Effector CD4-positive, alpha-beta T cell (primary cell): Measurements from ENCODE around the gene WBP2NL.

Experiments
- DNase-seq: peaks from one replicate; pipeline ENCODE4 v3.0.0-alpha.2; 2020

WBP2NL gene

GRCh38 chr22:42072606-42073330, 74.2 kb downstream of the WBP2NL start:
- no peak for DNase-seq

DNA sequence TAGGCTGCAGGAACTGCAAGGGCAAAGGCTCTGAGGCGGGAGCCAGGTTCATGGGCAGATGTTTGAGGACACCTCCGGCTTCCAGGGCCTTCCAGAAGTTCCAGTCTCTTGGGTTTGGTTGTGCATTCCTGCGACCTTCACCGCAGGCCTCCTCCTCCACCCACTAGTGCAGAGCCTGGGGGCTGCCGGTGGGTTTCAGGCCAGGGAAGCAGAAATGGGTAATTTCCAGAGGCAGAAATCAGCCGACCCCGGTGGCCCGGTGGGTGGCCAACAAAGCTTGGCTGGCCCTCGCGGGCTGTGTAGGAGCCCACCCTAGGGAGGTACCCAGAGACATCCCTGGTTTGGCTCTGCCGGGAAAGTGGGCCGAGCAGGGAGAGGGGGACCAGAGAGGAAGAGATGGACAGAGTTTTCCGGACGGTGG, 75.0 kb downstream of the WBP2NL start:
- DNase-seq = no peak

GRCh38 chr22:42074132-42074811, 75.7 kb downstream of the WBP2NL start, which contains the start of gene PHETA2:
PHETA2 (plus strand) TSS chr22:42074248; CDS start chr22:42077294, 3,046 bp downstream.
- DNase-seq = peak; percentile 35

DNA sequence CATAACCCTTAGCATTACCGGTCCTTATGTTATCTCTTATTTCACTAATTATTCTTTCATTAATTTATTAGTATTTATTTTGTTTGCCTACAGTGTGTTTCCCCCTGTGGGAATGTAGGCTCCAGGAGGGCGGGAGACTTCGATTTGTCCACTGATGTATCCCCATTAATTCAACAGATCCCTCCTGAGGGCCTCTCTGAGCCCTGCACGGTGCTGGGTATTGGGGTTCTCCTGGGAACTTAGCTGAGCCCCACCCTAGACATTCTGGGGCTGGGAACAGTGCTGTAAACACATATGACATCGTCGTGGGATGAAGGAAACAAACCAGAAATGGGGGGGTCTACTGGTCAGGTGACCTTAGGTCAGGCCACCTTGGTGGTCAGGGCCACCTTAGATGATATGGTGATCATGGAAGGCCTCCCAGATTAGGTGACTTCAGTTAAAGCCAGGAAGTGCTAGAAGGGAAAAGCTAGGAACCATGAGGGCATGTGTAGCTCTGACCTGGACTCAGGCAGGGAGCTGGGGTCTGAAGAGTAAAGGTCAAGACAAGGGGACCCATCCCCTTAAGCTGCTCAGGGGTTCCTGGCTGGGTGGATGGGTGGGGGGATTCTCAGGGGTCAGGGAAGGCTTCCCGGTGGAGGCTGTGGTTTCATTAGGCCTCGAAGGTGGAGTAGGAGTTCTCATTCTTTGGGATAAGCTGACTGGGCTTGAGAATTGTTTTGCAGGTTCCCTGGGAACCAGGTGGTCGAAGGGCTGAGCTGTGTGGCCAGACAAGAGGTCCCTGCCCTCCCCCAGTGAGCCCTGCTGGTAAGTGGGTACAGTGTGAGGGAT, 76.5 kb downstream of the WBP2NL start:
- no peak for DNase-seq

GRCh38 chr22:42076764-42077485, 78.3 kb downstream of the WBP2NL start:
- no peak for DNase-seq

DNA sequence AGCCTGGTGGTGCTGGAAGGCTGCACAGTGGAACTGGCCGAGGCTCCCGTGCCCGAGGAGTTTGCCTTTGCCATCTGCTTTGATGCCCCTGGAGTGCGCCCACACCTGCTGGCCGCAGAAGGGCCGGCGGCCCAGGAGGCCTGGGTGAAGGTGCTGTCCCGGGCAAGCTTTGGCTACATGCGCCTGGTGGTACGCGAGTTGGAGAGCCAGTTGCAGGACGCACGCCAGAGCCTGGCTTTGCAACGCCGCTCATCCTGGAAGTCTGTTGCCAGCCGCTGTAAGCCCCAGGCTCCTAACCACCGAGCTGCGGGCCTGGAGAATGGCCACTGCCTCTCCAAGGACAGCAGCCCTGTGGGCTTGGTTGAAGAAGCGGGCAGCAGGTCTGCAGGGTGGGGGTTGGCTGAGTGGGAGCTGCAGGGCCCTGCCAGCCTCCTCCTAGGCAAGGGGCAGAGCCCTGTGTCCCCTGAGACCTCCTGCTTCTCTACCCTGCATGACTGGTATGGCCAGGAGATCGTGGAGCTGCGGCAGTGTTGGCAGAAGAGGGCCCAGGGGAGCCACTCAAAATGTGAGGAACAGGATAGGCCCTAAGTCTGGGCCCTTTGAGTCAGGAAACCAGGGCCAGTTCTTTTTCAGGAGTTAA, 79.0 kb downstream of the WBP2NL start:
- DNase-seq = no peak
